ENCODE data around the gene POR.

- TF ChIP-seq CTCF (IDR thresholded peaks at IDR 0.05) (peak; percentile 62 to 94 (median 88)), POLR2AphosphoS5 (IDR thresholded peaks at IDR 0.05) (no peak)
Measured at GRCh38 chr7:75866489-75867389, 48.2 kb upstream of the POR start.
